Measurements from ENCODE around the gene MAP3K2. TPM values are rescaled to one million over a fixed set of nuclear protein-coding genes. Genes with fewer than 3 reads are reported as not detected.

MAP3K2 gene
- total RNA-seq, 4 donors from 2014 or later, result 51.0 to 66.1 (median 64.7) TPM

- no peak for TF ChIP-seq CTCF (IDR thresholded peaks at IDR 0.05; ENCODE audit: low read depth)
Observed at GRCh38 chr2:127408004-127408806, 20.4 kb upstream of the MAP3K2 start.

GRCh38 chr2:127407661-127408003 lies 19.9 kb upstream of the MAP3K2 start:
- no peak for TF ChIP-seq CTCF (IDR thresholded peaks at IDR 0.05; ENCODE audit: low read depth)

GRCh38 chr2:127407091-127407490 lies 19.3 kb upstream of the MAP3K2 start:
- TF ChIP-seq CTCF (IDR thresholded peaks at IDR 0.05; ENCODE audit: low read depth), result no peak

GRCh38 chr2:127406454-127406853 lies 18.7 kb upstream of the MAP3K2 start:
- TF ChIP-seq CTCF (IDR thresholded peaks at IDR 0.05; ENCODE audit: low read depth), result no peak

GRCh38 chr2:127405255-127405610 lies 17.5 kb upstream of the MAP3K2 start:
- TF ChIP-seq CTCF (IDR thresholded peaks at IDR 0.05; ENCODE audit: low read depth), result no peak

- no peak for TF ChIP-seq CTCF (IDR thresholded peaks at IDR 0.05; ENCODE audit: low read depth)
Observed at GRCh38 chr2:127404466-127405254, 16.9 kb upstream of the MAP3K2 start.

- TF ChIP-seq CTCF (IDR thresholded peaks at IDR 0.05; ENCODE audit: low read depth), result no peak
Observed at GRCh38 chr2:127403460-127403859, 15.7 kb upstream of the MAP3K2 start.

Measured in subcutaneous adipose tissue (tissue), 4 donors.